A549 (cell line): ENCODE results near the gene PTX4.

Experiments used
- CEBPB ChIP-seq, 2 experiments: fragments of >200 bp in 1 of 2; sonication (Bioruptor Twin) in 1 of 2; formaldehyde crosslinking in 1 of 2; IDR thresholded peaks; 2 replicates each; pipeline ENCODE4 v1.6.1; 2012 to 2016
- HES2 ChIP-seq: fragments of >200 bp; sonication (Bioruptor Twin); formaldehyde crosslinking; IDR thresholded peaks from 2 replicates; pipeline ENCODE4 v1.6.1; 2016
- HEYL ChIP-seq: fragments of 250-450 bp; sonication (Bioruptor Pico); IDR thresholded peaks from 2 replicates; pipeline ENCODE4 v1.8.0; 2021; ENCODE audit warnings: mild to moderate bottlenecking, moderate library complexity
- NFE2L2 ChIP-seq: fragments of 150-350 bp; conservative IDR thresholded peaks from 2 replicates; pipeline ENCODE4 v1.6.1; 2014; ENCODE audit warnings: low read length
- POLR2A ChIP-seq: IDR thresholded peaks from 2 replicates; pipeline ENCODE4 v1.6.1; 2012; ENCODE audit warnings: mild to moderate bottlenecking, low read length
- SREBF2 ChIP-seq: fragments of 450-650 bp; IDR thresholded peaks from 2 replicates; pipeline ENCODE4 v1.6.1; 2014; ENCODE audit warnings: mild to moderate bottlenecking, moderate library complexity
- TF ChIP-seq, protein P1 (sequence below): fragments of >200 bp; sonication (Bioruptor Twin); formaldehyde crosslinking; IDR thresholded peaks from 3 replicates; pipeline ENCODE4 v1.5.1; 2016

DNA sequence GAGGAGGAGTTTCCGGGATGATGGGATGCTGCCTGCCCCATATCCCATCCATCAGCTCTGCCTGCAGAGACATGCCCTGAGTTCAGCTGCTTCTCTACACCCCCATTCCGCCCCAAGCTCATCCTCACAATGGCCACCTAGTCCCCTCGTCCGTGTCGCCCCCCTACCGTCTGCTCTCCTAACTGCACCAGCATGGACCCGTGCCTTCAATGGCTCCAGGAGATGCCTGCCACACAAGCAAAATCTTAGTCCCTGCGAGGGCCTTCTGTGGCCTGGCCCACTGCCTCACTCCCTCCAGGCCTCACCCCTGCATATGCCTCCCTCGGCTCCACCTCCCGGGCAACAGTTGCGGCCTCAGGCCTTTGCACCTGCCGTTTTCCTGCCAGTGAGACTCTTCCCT lies 2.6 kb upstream of the PTX4 start:
- TF ChIP-seq CEBPB (IDR thresholded peaks at IDR 0.05), result no peak
- TF ChIP-seq, protein P1, sequence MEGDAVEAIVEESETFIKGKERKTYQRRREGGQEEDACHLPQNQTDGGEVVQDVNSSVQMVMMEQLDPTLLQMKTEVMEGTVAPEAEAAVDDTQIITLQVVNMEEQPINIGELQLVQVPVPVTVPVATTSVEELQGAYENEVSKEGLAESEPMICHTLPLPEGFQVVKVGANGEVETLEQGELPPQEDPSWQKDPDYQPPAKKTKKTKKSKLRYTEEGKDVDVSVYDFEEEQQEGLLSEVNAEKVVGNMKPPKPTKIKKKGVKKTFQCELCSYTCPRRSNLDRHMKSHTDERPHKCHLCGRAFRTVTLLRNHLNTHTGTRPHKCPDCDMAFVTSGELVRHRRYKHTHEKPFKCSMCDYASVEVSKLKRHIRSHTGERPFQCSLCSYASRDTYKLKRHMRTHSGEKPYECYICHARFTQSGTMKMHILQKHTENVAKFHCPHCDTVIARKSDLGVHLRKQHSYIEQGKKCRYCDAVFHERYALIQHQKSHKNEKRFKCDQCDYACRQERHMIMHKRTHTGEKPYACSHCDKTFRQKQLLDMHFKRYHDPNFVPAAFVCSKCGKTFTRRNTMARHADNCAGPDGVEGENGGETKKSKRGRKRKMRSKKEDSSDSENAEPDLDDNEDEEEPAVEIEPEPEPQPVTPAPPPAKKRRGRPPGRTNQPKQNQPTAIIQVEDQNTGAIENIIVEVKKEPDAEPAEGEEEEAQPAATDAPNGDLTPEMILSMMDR, result no peak
- TF ChIP-seq HES2, result no peak
- no peak for TF ChIP-seq SREBF2
- no peak for TF ChIP-seq POLR2A
- TF ChIP-seq HEYL (CRISPR knock-in tag), result no peak
- TF ChIP-seq NFE2L2, result no peak
